Uterus (tissue), 4 donors: ENCODE results near the gene SPR. TPM values are rescaled to one million over a fixed set of nuclear protein-coding genes. Genes with fewer than 3 reads are reported as not detected.

ENCODE experiments used
- DNase-seq, 2 donors: peaks; one replicate each; pipeline ENCODE4 v3.0.0-alpha.2; 2019 to 2020
- H3K27ac ChIP-seq, 2 donors: fragments of 200-600 bp; sonication (generic); 1 replicate in 1 of 2; 2 replicates in 1 of 2; pipeline ENCODE4 v1.5.1; 2016 to 2018
- H3K27me3 ChIP-seq, 2 donors: fragments of 200-600 bp; sonication (generic); one replicate each; pipeline ENCODE4 v1.5.1; 2018 to 2019; ENCODE audit warnings: control low read depth in 1 of 2
- H3K36me3 ChIP-seq, 2 donors: fragments of 200-600 bp; sonication (generic); one replicate each; pipeline ENCODE4 v1.5.1; 2019; ENCODE audit warnings: control low read depth in 1 of 2
- H3K4me1 ChIP-seq, 2 donors: fragments of 200-600 bp; sonication (generic); one replicate each; pipeline ENCODE4 v1.5.1; 2018 to 2019; ENCODE audit warnings: control low read depth in 1 of 2
- H3K4me3 ChIP-seq, 2 donors: fragments of 200-600 bp; sonication (generic); 1 replicate in 1 of 2; 2 replicates in 1 of 2; pipeline ENCODE4 v1.5.1; 2018 to 2019; ENCODE audit warnings: mild to moderate bottlenecking in 1 of 2
- H3K9me3 ChIP-seq, 2 donors: fragments of 200-600 bp; sonication (generic); one replicate each; pipeline ENCODE4 v1.5.1; 2019; ENCODE audit warnings: control low read depth in 1 of 2
- POLR2A ChIP-seq, 2 donors: fragments of 450-650 bp; IDR thresholded peaks; one replicate each; pipeline ENCODE4 v1.6.1; 2016; ENCODE audit warnings: antibody characterized with exemption in 2 of 2, mild to moderate bottlenecking in 1 of 2, moderate library complexity in 1 of 2
- intact Hi-C: fragments of 100-400 bp; cut with DNase I; formaldehyde crosslinking; loops from one replicate; pipeline ENCODE4 v1.15.1; 2023; ENCODE audit warnings: low total_unique reads
- total RNA-seq, 4 donors: library from RNA; depleted of rRNA in 3 of 4; stranded (reverse); fragments of >200 nt in 3 of 4; gene quantifications; one replicate each; pipeline versions ENCODE4 v1.1.0 to v1.2.4, GENCODE V29; 2014 to 2023
- TF ChIP-seq, protein P1 (sequence below), 4 experiments: fragments of 200-600 bp in 2 of 4; fragments of 450-650 bp in 2 of 4; sonication (generic) in 2 of 4; IDR thresholded peaks; one replicate each; pipeline ENCODE4 v1.5.1; 2016 to 2019; ENCODE audit warnings: antibody characterized with exemption in 4 of 4, mild to moderate bottlenecking in 2 of 4, moderate library complexity in 1 of 4
- donor health status: DM: yes; HTN: yes; CAD: no.

Gene SPR
- total RNA-seq, 4 donors from 2014 or later: 4.5 to 33.8 (median 18.8) TPM

DNA sequence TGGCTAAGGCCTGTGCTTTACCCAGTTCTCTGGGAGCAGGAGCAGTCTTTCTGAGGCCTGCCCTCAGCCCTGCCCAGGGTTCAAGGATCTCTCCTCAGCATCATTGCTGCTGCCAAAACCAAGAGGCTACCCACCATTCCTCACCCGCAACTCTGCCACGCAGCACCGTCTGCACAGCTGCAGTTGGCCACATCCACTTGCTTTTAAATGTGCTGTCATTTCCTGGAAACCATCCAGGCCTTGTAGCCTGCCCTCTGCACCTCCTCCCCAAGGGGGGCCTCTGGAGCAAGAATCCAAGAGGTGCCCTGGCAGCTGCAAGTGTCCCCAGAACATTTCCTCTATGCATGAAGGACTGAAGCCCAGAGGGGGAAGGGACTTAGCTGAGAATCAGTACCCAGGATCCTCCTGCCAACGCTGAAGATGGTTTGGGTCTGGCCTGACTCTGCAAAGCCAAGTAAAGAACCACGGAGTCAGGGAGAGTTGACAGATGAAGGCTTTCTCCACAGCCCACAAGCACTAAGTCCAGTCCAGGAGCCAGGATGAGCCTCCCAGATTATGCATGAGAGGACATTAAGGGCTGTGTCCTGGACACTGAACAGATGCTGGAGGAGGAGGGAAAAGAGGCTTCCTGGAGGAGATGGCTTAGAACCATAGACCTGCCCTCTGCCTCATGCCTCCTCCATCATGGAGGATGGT, 45.0 kb downstream of the SPR start:
- DNase-seq: no peak
- Histone ChIP-seq H3K9me3 (no peaks in the 10 kb centered on the region), H3K27me3 (peaks cover 0 to 10% of the 10 kb centered on the region in 2 donors), H3K36me3 (no peaks in the 10 kb centered on the region), H3K4me3 (no peak overlapping the region), H3K4me1 (peaks cover 0 to 7% of the 10 kb centered on the region in 2 donors), H3K27ac (no peak overlapping the region)
- intact Hi-C loops: no loop called here
- TF ChIP-seq, protein P1, sequence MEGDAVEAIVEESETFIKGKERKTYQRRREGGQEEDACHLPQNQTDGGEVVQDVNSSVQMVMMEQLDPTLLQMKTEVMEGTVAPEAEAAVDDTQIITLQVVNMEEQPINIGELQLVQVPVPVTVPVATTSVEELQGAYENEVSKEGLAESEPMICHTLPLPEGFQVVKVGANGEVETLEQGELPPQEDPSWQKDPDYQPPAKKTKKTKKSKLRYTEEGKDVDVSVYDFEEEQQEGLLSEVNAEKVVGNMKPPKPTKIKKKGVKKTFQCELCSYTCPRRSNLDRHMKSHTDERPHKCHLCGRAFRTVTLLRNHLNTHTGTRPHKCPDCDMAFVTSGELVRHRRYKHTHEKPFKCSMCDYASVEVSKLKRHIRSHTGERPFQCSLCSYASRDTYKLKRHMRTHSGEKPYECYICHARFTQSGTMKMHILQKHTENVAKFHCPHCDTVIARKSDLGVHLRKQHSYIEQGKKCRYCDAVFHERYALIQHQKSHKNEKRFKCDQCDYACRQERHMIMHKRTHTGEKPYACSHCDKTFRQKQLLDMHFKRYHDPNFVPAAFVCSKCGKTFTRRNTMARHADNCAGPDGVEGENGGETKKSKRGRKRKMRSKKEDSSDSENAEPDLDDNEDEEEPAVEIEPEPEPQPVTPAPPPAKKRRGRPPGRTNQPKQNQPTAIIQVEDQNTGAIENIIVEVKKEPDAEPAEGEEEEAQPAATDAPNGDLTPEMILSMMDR (IDR thresholded peaks at IDR 0.05): no peak
- no peak for TF ChIP-seq POLR2A (IDR thresholded peaks at IDR 0.05)

- no peak for DNase-seq
- no peak overlapping the region for H3K4me3 ChIP-seq
- TF ChIP-seq, protein P1 (IDR thresholded peaks at IDR 0.05): no peak
- no peak for TF ChIP-seq POLR2A (IDR thresholded peaks at IDR 0.05)
- peaks cover 0 to 9% of the 10 kb centered on the region in 2 donors for H3K4me1 ChIP-seq
- no peaks in the 10 kb centered on the region for H3K9me3 ChIP-seq
- intact Hi-C loops: no loop called here
- H3K27ac ChIP-seq: no peak overlapping the region
- H3K36me3 ChIP-seq: no peaks in the 10 kb centered on the region
- H3K27me3 ChIP-seq: peaks cover 0 to 7% of the 10 kb centered on the region in 2 donors
These were observed 45.6 kb downstream of the SPR start for GRCh38 chr2:72932805-72933204.

GRCh38 chr2:72933207-72933606, 46.0 kb downstream of the SPR start:
- intact Hi-C loops: no loop called here

DNA sequence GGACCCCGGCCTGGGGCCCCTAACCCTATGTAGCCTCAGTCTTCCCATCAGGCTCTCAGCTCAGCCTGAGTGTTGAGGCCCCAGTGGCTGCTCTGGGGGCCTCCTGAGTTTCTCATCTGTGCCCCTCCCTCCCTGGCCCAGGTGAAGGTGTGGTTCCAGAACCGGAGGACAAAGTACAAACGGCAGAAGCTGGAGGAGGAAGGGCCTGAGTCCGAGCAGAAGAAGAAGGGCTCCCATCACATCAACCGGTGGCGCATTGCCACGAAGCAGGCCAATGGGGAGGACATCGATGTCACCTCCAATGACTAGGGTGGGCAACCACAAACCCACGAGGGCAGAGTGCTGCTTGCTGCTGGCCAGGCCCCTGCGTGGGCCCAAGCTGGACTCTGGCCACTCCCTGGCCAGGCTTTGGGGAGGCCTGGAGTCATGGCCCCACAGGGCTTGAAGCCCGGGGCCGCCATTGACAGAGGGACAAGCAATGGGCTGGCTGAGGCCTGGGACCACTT, 46.5 kb downstream of the SPR start:
- DNase-seq: no peak
- intact Hi-C loops: no loop called here
- Histone ChIP-seq H3K9me3 (no peaks in the 10 kb centered on the region), H3K27me3 (peaks cover 0 to 5% of the 10 kb centered on the region in 2 donors), H3K4me1 (peaks cover 0 to 9% of the 10 kb centered on the region in 2 donors), H3K36me3 (no peaks in the 10 kb centered on the region), H3K27ac (no peak overlapping the region), H3K4me3 (no peak overlapping the region)
- no peak for TF ChIP-seq POLR2A (IDR thresholded peaks at IDR 0.05)
- TF ChIP-seq, protein P1 (IDR thresholded peaks at IDR 0.05): no peak

More at GRCh38 chr2:72933207-72933606, 46.0 kb downstream of the SPR start:
- TF ChIP-seq POLR2A (IDR thresholded peaks at IDR 0.05): no peak
- TF ChIP-seq, protein P1 (IDR thresholded peaks at IDR 0.05): no peak
- Histone ChIP-seq H3K27ac (no peak overlapping the region), H3K9me3 (no peaks in the 10 kb centered on the region), H3K4me3 (no peak overlapping the region), H3K4me1 (peaks cover 0 to 9% of the 10 kb centered on the region in 2 donors), H3K36me3 (no peaks in the 10 kb centered on the region), H3K27me3 (peaks cover 0 to 5% of the 10 kb centered on the region in 2 donors)
- no peak for DNase-seq
